HG02973 (cell line): ENCODE results near the gene PLAC8.
"Not testable (repeated sequence)": the region's sequence is repeated elsewhere in the genome, so short reads cannot be mapped to it uniquely, and the experiment has no call there.

Experiments used
- ATAC-seq: cut with Tn5 transposase; IDR thresholded peaks from one replicate; pipeline ENCODE4 v1.9.1; 2021; ENCODE audit warnings: moderate library complexity; ENCODE audit not compliant: unreplicated experiment

Gene PLAC8

GRCh38 chr4:83112678-83113428 is 1.7 kb downstream of the PLAC8 start:
- no peak for ATAC-seq

GRCh38 chr4:83112231-83112630 is 2.3 kb downstream of the PLAC8 start:
- ATAC-seq = peak; percentile 31

- not testable (repeated sequence) for ATAC-seq
These were observed 2.8 kb downstream of the PLAC8 start for GRCh38 chr4:83111751-83112141.

GRCh38 chr4:83110970-83111750 is 3.4 kb downstream of the PLAC8 start:
- ATAC-seq = no peak

GRCh38 chr4:83110223-83110945 is 4.1 kb downstream of the PLAC8 start:
- peak; percentile 66 for ATAC-seq

GRCh38 chr4:83109480-83110222 is 4.9 kb downstream of the PLAC8 start:
- ATAC-seq = peak; percentile 20

GRCh38 chr4:83108101-83108861 is 6.2 kb downstream of the PLAC8 start:
- ATAC-seq = no peak

- ATAC-seq = no peak
These were observed 6.9 kb downstream of the PLAC8 start for GRCh38 chr4:83107631-83108030.

GRCh38 chr4:83104991-83105390 is 9.5 kb downstream of the PLAC8 start:
- no peak for ATAC-seq

- ATAC-seq = no peak
These were observed 18.1 kb downstream of the PLAC8 start for GRCh38 chr4:83096397-83096796.

GRCh38 chr4:83093060-83093640 is 21.4 kb downstream of the PLAC8 start:
- no peak for ATAC-seq

- ATAC-seq = no peak
These were observed 24.9 kb downstream of the PLAC8 start for GRCh38 chr4:83089410-83090157.

GRCh38 chr4:83084956-83085355 is 29.6 kb downstream of the PLAC8 start:
- not testable (repeated sequence) for ATAC-seq

GRCh38 chr4:83083925-83084475 is 30.5 kb downstream of the PLAC8 start:
- ATAC-seq = no peak

GRCh38 chr4:83082777-83083176 is 31.8 kb downstream of the PLAC8 start:
- no peak for ATAC-seq

- no peak for ATAC-seq
These were observed 34.0 kb downstream of the PLAC8 start for GRCh38 chr4:83080561-83080960.

- ATAC-seq = no peak
These were observed 39.0 kb downstream of the PLAC8 start for GRCh38 chr4:83075311-83076095.

GRCh38 chr4:83074783-83075182 is 39.7 kb downstream of the PLAC8 start:
- ATAC-seq = not testable (repeated sequence)
